Heart left ventricle (tissue), 16 donors: Measurements from ENCODE around the gene GART. TPM values are rescaled to one million over a fixed set of nuclear protein-coding genes. Genes with fewer than 3 reads are reported as not detected.

Source experiments
- ATAC-seq, 4 donors: fragments of 200-7000 bp; cut with Tn5 transposase; one replicate each; pipeline ENCODE4 v1.9.1; 2020 to 2022; ENCODE audit warnings: moderate library complexity in 4 of 4, mild to moderate bottlenecking in 3 of 4, moderate number of reproducible peaks in 1 of 4
- DNase-seq, 5 donors: peaks; one replicate each; pipeline ENCODE4 v3.0.0-alpha.2; 2020
- H3K27ac ChIP-seq, 12 donors: fragments of 200-600 bp; sonication (generic) in 4 of 12; one replicate each; pipeline versions ENCODE4 v1.5.0 to v1.8.0; 2016 to 2022; ENCODE audit warnings: mild to moderate bottlenecking in 2 of 12
- H3K27me3 ChIP-seq, 9 donors: fragments of 200-600 bp; sonication (generic) in 2 of 9; one replicate each; pipeline versions ENCODE4 v1.5.1 to v1.8.0; 2016 to 2022; ENCODE audit warnings: mild to moderate bottlenecking in 3 of 9
- H3K36me3 ChIP-seq, 9 donors: fragments of 200-600 bp; sonication (generic) in 2 of 9; one replicate each; pipeline versions ENCODE4 v1.5.0 to v1.8.0; 2018 to 2022; ENCODE audit warnings: mild to moderate bottlenecking in 2 of 9
- H3K4me1 ChIP-seq, 12 donors: fragments of 200-600 bp; sonication (generic) in 4 of 12; one replicate each; pipeline versions ENCODE4 v1.5.0 to v1.8.0; 2016 to 2022; ENCODE audit warnings: mild to moderate bottlenecking in 3 of 12
- H3K4me3 ChIP-seq, 12 donors: fragments of 200-600 bp; sonication (generic) in 4 of 12; one replicate each; pipeline versions ENCODE4 v1.5.0 to v1.8.0; 2017 to 2022; ENCODE audit warnings: mild to moderate bottlenecking in 9 of 12, moderate library complexity in 4 of 12
- H3K9me3 ChIP-seq, 12 donors: fragments of 200-600 bp; sonication (generic) in 4 of 12; one replicate each; pipeline versions ENCODE4 v1.5.0 to v1.8.0; 2016 to 2022; ENCODE audit warnings: mild to moderate bottlenecking in 1 of 12
- CTCF ChIP-seq, 12 donors: fragments of 200-600 bp; sonication (generic) in 4 of 12; IDR thresholded peaks; one replicate each; pipeline versions ENCODE4 v1.5.0 to v1.8.0; 2018 to 2022; ENCODE audit warnings: antibody characterized with exemption in 12 of 12, mild to moderate bottlenecking in 5 of 12
- POLR2A ChIP-seq, 2 donors: fragments of 450-650 bp; IDR thresholded peaks; one replicate each; pipeline ENCODE4 v1.6.1; 2017; ENCODE audit warnings: antibody characterized with exemption in 2 of 2, mild to moderate bottlenecking in 2 of 2, moderate library complexity in 2 of 2
- WGBS, 4 donors: extraction: QIAGEN DNeasy Blood & Tissue Kit in 2 of 4; methylation state at CpG; one replicate each; pipeline versions ENCODE4 v1.1.5 to v1.1.7; 2013 to 2018; 5-methylcytosine and 5-hydroxymethylcytosine counted together
- intact Hi-C, 10 donors: fragments of 100-400 bp; cut with DNase I; formaldehyde crosslinking; loops; one replicate each; pipeline versions ENCODE4 v1.11.1 to v1.14.2; 2022
- polyA plus RNA-seq, 2 donors: library from polyadenylated mRNA; stranded (reverse); fragments of 200-250 nt; gene quantifications; one replicate each; pipeline ENCODE4 v1.2.3, GENCODE V29; 2013
- total RNA-seq, 9 donors: library from RNA; depleted of rRNA in 2 of 9; stranded (reverse); fragments of >200 nt in 2 of 9; fragmentation: NEBNext Ultra II Directional in 3 of 9; extraction: Animal tissue kit (Norgen Biotek cat#: 25700) in 3 of 9; gene quantifications; one replicate each; pipeline versions ENCODE4 v1.1.0 to v1.2.4, GENCODE V29; 2016 to 2023
- donor health status: ischemic (EF 13 %, LVEDD 7.1; RV severe dilation, severe dysfunction).
- donor health status: healthy with polysubstance abuse.
- donor health status: DM: no; HTN: yes; CAD: no.
- donor health status: DM: no; HTN: no; CAD: no.
- donor health status: ischemic (EF 25% LVEDD 6.9; RV normal size, moderate dysfunction).
- donor health status: ischemic (EF 25% LVEDD 5.7; RV mildly dilated, moderate dysfunction).
- donor health status: healthy.
- donor health status: DM: yes; HTN: yes; CAD: no.
- donor health status: ischemic (EF 35%, LVEDD 5.7; RV mildly dilated, moderate dysfunction).
- donor health status: nonischemic (EF 11% LVEDD 7.7; RV severe dilation, severe dysfunction).
- donor health status: DM: yes; HTN: yes; CAD: no.
- donor health status: PGD.
- donor health status: ischemic (EF 29% LVEDD 5.4; RV normal size, mild dysfunction).
- donor health status: nonischemic (EF 23%, LVEDD 6.1; RV moderate dilation, normal function).

GART gene
- total and polyA plus RNA-seq, 11 donors: 9.0 to 53.1 (median 40.7) TPM

GRCh38 chr21:33546086-33546485 lies 4.2 kb upstream of the GART start:
- 47 to 59% (median 52%) methylated on average over 3 of the region's 3 CpGs for WGBS, 4 donors
- DNase-seq: no peak
- no peaks in the 10 kb centered on the region for H3K27me3 ChIP-seq
- no peak for ATAC-seq
- H3K9me3 ChIP-seq: no peaks in the 10 kb centered on the region
- H3K36me3 ChIP-seq: peaks cover 0 to 52% (median 48%) of the 10 kb centered on the region in 9 donors
- H3K4me3 ChIP-seq: peak overlapping the region in 1 of 12 donors; percentile 75
- H3K4me1 ChIP-seq: peaks cover under 1 to 45% (median 30%) of the 10 kb centered on the region in 12 donors
- TF ChIP-seq CTCF (IDR thresholded peaks at IDR 0.05) (no peak), POLR2A (IDR thresholded peaks at IDR 0.05) (no peak)
- intact Hi-C loops: loop anchor here in 1 of 10 donors (10.0 kb wide), 1 partner anchor 49 kb away; no protein-coding TSS in a partner anchor
- no peak overlapping the region for H3K27ac ChIP-seq

GRCh38 chr21:33544451-33545195 lies 2.7 kb upstream of the GART start:
- Histone ChIP-seq H3K27me3 (no peaks in the 10 kb centered on the region), H3K4me1 (peaks cover 3 to 56% (median 37%) of the 10 kb centered on the region in 12 donors), H3K27ac (peak overlapping the region in 6 of 12 donors; percentile 8 to 100 (median 99)), H3K9me3 (no peaks in the 10 kb centered on the region), H3K36me3 (peaks cover 0 to 38% (median 34%) of the 10 kb centered on the region in 9 donors), H3K4me3 (peak overlapping the region; percentile 71 to 94 (median 81))
- DNase-seq (no peak), ATAC-seq (no peak)
- intact Hi-C loops: loop anchor here in 5 of 10 donors (5.0 to 10.0 kb wide), 5 partner anchors 43 to 67 kb away; partner anchors contain the start of genes DONSON (in 3 of the 5), DNAJC28 (in 1 of the 5) and TMEM50B (in 1 of the 5)
- TF ChIP-seq POLR2A (IDR thresholded peaks at IDR 0.05): no peak
- TF ChIP-seq CTCF (IDR thresholded peaks at IDR 0.05): no peak
- WGBS, 4 donors: 6 to 11% (median 7%) methylated on average over 8 of the region's 8 CpGs

- peak overlapping the region; percentile 71 to 94 (median 81) for H3K4me3 ChIP-seq
- H3K27me3 ChIP-seq: no peaks in the 10 kb centered on the region
- ATAC-seq (peak in 3 of 4 donors; percentile 17 to 55 (median 52)), DNase-seq (peak in 4 of 5 donors; percentile 78 to 83 (median 80))
- intact Hi-C loops: loop anchor here in 6 of 10 donors (2.0 to 10.0 kb wide), 7 partner anchors 44 to 66 kb away; partner anchors contain the start of genes DONSON (in 4 of the 6), TMEM50B (in 2 of the 6) and DNAJC28 (in 1 of the 6)
- whole genome bisulfite sequencing, 4 donors: 0 to 2% (median 0%) methylated on average over 25 to 26 of the region's 26 CpGs
- H3K36me3 ChIP-seq: peaks cover 0 to 33% (median 30%) of the 10 kb centered on the region in 9 donors
- TF ChIP-seq CTCF (IDR thresholded peaks at IDR 0.05) (no peak), POLR2A (IDR thresholded peaks at IDR 0.05) (no peak)
- peaks cover 3 to 56% (median 37%) of the 10 kb centered on the region in 12 donors for H3K4me1 ChIP-seq
- peak overlapping the region; percentile 96 to 100 (median 99) for H3K27ac ChIP-seq
- H3K9me3 ChIP-seq: no peaks in the 10 kb centered on the region
Observed at GRCh38 chr21:33543505-33544129, 1.7 kb upstream of the GART start.
